HG03066 (cell line): ENCODE measurements around the gene H6PD.

Source experiments
- ATAC-seq: cut with Tn5 transposase; IDR thresholded peaks from one replicate; pipeline ENCODE4 v1.9.1; 2021; ENCODE audit warnings: low read depth; ENCODE audit not compliant: unreplicated experiment

The H6PD gene

GRCh38 chr1:9313576-9313975 lies 79.0 kb downstream of the H6PD start:
- no peak for ATAC-seq

- no peak for ATAC-seq
Measured at GRCh38 chr1:9314111-9314510, 79.5 kb downstream of the H6PD start.

GRCh38 chr1:9314711-9315379 lies 80.3 kb downstream of the H6PD start:
- no peak for ATAC-seq

- ATAC-seq = no peak
Measured at GRCh38 chr1:9315411-9316079, 81.0 kb downstream of the H6PD start.

- ATAC-seq = no peak
Measured at GRCh38 chr1:9316080-9316444, 81.5 kb downstream of the H6PD start.

- no peak for ATAC-seq
Measured at GRCh38 chr1:9316512-9316911, 81.9 kb downstream of the H6PD start.

- ATAC-seq = no peak
Measured at GRCh38 chr1:9317072-9317471, 82.5 kb downstream of the H6PD start.

GRCh38 chr1:9317591-9318417 lies 83.2 kb downstream of the H6PD start:
- no peak for ATAC-seq

GRCh38 chr1:9319208-9319788 lies 84.7 kb downstream of the H6PD start:
- no peak for ATAC-seq

GRCh38 chr1:9319789-9320519 lies 85.4 kb downstream of the H6PD start:
- no peak for ATAC-seq
